NCI-H446 (cell line): ENCODE results near the gene EPM2A.
"Not testable (repeated sequence)": the region's sequence is repeated elsewhere in the genome, so short reads cannot be mapped to it uniquely, and the experiment has no call there.

ENCODE experiments used
- DNase-seq, 2 experiments: peaks; one replicate each; lab custom pipeline; 2025; lab: John Stamatoyannopoulos, UW

The EPM2A gene

DNA sequence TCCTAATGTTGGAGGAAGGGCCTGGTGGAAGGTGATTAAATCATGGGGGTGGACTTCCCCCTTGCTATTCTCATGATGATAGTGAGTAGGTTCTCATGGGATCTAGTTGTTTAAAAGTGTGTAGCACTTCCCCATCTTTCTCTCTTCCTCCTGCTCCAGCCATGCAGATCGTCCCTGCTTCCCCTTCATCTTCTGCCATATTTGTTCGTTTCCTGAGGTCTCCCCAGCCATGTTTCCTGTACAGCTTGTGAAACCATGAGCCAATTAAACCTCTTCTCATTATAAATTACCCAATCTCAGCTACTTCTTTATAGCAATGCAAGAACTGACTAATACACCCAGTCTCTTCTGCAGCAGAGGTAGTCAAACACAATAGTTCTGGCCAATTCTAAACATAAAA is 5.4 kb downstream of the EPM2A start:
- no peak for DNase-seq

- no peak for DNase-seq
These were observed 6.6 kb downstream of the EPM2A start for GRCh38 chr6:145728444-145729385.

DNA sequence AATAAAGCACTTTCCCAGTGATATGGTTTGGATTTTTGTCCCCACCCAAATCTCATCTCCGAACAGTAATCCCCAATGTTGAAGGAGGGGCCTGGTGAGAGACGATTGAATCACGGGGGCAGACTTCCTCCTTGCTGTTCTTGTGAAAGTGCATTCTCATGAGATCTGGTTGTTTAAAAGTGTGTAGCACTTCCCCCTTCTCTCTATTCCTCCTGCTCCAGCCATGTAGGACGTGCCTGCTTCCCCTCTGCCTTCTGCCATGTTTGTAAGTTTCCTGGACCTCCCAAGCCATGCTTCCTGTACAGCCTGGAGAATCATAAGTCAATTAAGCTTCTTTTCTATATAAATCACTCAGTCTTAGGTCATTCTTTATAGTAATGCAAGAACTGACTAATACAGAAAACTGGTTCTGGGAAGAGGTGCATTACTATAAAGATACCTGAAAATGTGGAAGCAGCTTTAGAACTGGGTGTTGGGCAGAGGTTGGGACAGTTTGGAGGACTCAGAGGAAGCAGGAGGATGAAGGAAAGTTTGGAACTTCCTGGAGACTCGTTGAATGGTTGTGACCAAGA is 7.4 kb downstream of the EPM2A start:
- no peak for DNase-seq

DNA sequence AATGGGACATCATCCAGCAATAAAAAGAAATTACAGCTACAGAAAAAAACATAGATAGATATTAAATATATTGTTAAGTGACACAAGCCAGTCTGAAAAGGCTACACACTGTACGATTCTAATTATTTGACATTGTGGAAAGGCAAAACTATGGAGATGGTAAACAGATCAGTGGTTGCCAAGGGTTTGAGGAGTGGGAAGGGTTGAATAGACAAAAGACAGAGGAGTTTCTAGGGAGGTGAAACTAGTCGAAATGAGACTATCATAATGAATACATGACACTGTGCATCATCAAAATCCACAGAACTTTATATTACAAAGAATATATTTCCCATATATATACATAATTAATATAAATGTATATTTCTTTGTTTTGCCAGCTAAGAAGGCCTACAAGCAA is 9.8 kb downstream of the EPM2A start:
- no peak for DNase-seq

GRCh38 chr6:145723646-145724045 is 11.7 kb downstream of the EPM2A start:
- DNase-seq, result no peak

DNA sequence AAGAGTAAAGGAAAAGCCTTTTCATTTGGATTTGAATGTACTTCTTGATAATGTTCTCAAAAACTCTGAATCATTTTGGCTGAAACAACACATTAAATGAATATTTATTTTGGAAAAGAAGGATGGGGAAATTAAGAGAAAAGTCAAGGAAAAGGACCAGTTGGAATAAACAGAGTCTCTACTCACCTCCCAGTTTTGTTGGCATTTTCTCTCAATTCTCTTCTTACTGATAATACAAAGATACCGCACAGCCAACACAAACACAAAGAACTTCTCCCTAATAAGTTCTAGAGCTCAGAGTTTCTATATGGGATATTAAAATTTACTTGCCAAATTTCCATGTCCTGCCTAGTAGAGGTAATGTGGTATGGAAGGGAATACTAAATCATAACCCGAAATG is 13.1 kb downstream of the EPM2A start:
- DNase-seq, result no peak

- DNase-seq, result no peak
These were observed 14.2 kb downstream of the EPM2A start for GRCh38 chr6:145721144-145721543.

DNA sequence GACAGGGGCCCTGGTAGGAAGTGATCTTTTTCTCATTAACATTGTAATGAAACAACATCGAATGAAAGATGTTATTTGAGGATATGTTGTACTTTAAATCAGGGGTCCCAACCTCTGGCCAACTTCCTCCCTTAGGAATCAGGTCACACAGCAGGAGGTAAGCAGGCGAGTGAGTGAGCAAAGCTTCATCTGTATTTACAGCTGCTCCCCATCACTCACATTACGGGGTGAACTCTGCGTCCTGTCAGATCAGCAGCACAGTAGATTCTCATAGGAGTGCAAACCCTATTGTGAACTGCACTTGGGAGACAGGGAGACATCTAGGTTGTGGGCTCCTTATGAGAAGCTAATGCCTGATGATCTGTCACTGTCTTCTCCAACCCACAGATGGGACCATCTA is 19.9 kb downstream of the EPM2A start:
- DNase-seq, result no peak

DNA sequence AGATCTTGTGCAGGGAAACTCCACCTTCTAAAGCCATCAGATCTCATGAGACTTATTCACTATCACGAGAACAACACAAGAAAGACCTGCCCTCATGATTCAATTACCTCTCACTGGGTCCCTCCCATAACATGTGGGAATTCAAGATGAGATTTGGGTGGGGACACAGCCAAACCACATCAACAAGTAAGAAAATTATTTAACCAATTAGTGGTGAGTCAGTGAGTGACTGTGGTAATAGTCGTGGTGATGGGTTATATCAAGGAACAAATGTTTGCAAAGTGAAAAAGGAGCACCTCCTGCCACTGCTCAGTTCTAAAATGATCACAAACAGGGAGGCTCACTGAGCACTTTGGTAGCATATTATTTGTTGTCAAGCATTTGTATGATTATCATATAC is 20.6 kb downstream of the EPM2A start:
- no peak for DNase-seq

DNA sequence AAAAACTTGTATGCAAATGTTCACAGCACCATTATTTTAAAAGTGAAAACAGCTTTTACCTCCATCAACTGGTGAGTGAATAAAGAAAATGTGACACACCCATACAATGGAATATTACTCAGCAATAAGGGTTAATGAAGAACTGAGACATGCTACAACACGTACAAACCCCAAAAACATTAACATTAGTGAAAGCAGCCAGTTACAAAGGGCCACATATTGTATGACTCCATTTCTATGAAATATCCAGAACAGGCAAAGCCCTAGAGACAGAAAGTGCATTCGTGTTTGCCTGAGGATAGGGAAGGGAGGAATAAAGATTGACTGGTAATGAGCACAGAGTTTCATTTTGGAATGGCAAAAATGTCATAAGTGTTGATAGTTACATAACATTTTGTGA is 21.5 kb downstream of the EPM2A start:
- DNase-seq, result no peak

- DNase-seq, result no peak
These were observed 23.9 kb downstream of the EPM2A start for GRCh38 chr6:145711372-145711771.

- no peak for DNase-seq
These were observed 27.9 kb downstream of the EPM2A start for GRCh38 chr6:145707397-145707796.

GRCh38 chr6:145705561-145705960 is 29.8 kb downstream of the EPM2A start:
- DNase-seq, result no peak

GRCh38 chr6:145704143-145704781 is 31.1 kb downstream of the EPM2A start:
- peak in 1 of 2 experiments; percentile 4 for DNase-seq

DNA sequence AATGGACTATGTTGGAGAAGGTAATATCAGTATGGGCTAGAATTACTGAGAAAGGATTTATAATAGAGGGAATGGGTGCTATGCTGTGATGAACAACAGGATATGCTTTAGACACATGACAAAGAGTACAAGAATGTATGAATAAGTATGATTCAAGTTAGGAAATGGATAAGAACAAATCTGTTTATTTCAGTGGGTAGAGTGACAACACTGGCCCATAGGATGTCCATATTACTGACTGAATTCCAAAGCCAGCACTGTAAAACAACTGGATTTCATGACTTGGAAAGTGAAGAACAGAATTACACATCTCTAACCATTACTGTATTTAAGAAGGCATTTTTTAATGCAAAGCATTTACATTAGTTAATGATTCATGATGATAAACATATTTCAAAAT is 35.9 kb downstream of the EPM2A start:
- DNase-seq, result no peak

GRCh38 chr6:145697401-145697800 is 37.9 kb downstream of the EPM2A start:
- DNase-seq, result not testable (repeated sequence)

- DNase-seq, result no peak
These were observed 41.1 kb downstream of the EPM2A start for GRCh38 chr6:145694083-145694737.

GRCh38 chr6:145690969-145691368 is 44.4 kb downstream of the EPM2A start:
- no peak for DNase-seq

GRCh38 chr6:145689529-145689928 is 45.8 kb downstream of the EPM2A start:
- no peak for DNase-seq

DNA sequence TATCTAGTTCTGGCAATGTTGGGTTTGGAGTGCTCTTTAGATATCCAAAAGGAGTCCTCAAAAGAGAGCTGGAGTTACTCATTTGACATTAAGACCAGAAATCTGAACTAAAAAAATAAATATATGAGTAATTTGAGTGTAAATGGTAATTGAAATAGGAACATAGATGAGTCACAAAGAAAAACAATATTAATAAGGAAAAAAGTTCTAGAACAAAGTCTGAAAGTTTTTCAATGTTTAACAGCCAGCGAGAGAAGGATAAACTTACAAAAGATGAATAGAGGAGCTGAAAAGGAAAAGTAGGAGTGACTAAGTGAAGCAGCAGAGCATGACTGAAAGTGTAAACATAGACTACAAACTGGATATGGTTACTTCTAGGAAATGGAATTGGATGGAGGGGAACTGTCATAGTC is 46.8 kb downstream of the EPM2A start:
- DNase-seq, result no peak

GRCh38 chr6:145685932-145686331 is 49.4 kb downstream of the EPM2A start:
- DNase-seq, result no peak

GRCh38 chr6:145681965-145682364 is 53.4 kb downstream of the EPM2A start:
- DNase-seq, result no peak

DNA sequence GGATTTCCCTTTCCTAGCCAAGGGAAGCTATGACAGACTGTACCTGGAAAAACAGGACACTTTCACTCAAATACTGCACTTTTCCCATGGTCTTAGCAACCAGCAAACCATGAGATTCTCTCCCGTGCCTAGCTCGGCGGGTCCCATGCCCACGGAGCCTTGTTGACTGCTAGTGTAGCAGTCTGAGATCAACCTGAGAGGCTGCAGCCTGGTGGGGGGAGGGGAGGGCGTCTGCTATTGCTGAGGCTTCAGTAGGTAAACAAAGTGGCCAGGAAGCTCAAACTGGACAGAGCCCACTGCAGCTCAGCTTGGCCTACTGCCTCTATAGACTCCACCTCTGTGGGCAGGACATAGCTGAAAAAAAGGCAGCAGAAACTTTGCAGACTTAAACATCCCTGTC is 61.8 kb downstream of the EPM2A start:
- DNase-seq, result no peak
